NCI-H446 treated with DMSO at 0.1 percent for 48 hours (cell line): ENCODE results near the gene PTPRM.

Experiments used
- DNase-seq: peaks from one replicate; lab custom pipeline; 2025; lab: John Stamatoyannopoulos, UW

PTPRM gene

DNA sequence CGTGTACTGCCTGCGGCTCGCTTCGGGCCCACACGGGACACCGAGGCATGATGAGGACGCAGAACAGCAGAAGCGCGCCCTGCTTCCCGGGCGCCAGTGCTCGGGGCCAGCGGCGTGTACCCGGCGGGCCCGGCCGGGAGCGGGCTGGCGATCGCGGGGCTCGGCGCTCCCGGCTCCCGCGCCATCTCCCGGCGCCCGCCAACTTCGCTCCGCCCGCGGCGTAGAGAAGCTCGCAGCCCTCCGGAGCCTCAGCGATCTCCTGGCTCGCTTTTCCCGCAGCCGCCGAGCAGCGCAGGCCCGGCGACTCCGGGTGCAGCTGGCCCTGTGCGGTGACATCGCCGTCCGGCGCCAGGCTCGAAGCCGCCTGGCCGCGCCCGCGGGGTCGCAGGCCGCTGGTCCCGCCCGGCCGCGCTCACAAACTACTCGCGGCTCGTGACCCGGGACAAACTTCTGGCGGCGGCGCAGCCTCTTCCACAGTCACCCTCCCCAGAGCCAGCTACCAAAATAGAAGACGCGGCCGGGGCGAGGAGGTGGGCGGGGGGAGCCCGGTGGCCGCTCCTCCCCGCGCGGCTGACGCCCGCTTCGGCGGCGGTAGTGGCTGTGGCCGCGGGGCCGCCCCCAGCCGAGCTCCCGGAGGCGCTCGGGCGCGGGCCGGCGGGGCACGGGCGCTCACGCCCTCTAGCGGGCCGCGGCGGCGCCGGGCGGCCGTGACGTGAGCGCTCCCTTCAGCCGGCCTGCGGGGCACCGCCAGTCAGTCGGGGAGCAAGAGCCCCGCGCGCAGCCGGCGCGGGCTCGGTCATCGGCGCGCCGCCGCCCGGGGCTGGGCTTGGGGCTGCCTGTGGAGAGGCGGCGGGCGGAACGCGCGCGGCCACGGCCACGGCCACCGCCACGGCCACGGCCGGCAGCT is at the start of gene PTPRM:
Gene PTPRM, plus strand, starts transcription at position 750 of the 907 bp plus-strand sequence. CDS start 503 bp downstream, outside the sequence.
- no peak for DNase-seq

DNA sequence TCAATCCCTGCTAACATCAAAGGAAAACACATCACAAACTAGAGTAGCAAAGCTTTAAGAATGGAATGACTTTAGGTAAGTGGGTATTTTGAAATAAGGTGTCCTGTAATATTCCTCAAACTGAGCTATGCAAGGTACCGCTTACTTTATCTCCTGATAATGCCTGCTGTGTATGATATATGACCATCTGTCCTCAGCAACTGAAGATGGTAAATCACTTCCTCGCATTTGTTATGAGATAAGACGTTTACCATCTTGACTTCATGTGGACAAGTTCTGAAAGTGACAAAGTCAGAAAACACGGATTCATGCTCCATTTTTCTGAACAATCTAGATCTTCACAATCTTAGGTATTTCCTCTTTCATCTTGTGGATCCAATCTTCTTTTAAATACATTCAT is 49.3 kb upstream of the PTPRM start:
- no peak for DNase-seq

DNA sequence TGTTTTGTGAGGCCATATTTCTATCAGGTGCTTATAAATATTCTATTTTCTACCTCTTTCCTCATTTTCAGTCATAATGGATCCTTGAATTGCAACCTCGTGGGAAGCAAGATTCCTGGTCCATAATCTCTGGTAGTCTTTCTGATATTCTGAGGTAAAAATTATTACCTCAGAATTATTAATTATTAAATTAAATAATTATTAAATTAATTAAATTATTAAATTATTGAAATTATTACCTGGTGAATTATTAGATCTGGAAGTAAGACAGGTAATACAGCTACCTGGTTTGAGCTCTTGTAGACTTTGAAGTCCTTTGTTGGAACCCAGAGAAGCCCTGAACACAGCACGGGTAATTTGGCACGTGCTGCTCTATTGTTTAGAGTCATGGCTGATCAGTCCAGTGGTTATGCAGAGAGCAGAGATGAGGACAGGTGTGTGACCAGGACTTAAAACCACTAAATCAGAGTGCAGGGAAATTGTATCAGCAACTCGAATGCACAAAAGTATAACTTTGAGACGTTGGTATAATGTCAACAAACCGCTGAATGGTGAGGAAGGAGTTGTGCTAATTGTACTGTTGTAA is 46.8 kb upstream of the PTPRM start:
- no peak for DNase-seq

DNA sequence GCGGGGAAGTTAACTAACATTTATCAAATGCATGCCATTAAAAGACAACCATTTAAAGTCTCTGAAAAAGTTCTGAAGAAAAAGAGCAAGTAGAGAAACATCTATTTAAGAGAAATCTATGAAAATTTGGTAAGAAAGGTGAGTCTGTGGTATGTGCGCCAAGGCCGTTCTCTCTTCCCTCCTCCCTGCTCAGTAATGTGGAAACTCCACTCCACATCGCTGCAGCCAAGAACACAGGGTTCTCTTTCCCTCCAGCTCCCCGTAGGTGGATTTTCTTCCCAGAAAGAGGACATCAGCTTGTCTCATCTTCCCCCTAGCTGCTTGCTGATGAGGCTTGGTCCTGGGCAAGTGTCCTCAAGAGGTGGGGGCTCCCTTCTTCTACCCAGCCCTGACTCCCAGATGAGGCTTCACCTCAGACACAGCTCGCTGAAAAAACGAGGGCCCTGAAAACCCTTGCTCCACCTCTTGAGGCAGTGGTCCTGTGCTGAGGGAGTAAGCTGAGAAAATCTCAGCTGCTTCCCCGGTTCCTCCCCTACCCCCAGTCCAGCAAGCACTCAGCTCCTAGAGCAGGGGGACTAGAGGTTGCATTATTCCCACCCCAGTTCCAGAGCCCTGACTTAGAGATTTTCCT is 45.8 kb upstream of the PTPRM start:
- peak; percentile 49 for DNase-seq

DNA sequence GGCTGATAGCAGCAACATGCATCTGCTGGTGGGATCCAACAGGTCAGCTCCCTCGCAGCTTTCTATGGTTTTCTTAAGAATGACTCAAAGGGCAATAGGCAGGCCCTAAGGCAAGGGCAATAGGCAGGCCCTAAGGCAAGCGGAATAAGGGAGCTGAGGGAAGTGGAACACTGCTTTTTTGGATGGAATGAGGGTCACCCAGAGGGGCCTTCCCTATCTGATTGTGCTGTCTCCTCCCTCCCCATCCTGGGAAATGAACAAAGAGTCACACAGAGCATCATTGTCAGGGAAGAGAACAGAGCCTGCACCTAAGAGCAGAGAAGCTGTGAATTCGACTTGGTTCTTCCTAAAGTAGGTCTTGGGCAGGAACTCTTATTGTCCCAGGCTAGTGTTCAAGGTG is 43.3 kb upstream of the PTPRM start:
- no peak for DNase-seq

DNA sequence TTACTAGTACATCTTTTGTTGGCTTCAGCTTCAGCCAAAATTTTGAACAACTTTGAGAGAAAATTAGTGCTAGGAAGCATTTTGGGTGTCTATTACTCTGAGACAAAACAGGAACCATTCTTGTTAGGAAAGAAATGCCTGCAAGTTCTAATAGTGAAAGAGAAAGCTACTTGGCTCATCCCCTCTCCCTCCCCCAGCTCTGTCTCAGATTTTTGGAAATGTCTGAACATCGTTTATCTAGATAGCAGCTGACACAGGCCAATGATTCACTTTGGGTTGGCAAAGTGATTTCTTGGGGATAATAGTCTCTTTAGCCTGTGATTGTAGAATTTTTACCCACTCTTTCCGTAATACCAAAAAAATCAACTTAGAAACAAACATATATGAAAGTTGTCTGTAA is 42.3 kb upstream of the PTPRM start:
- DNase-seq: no peak

DNA sequence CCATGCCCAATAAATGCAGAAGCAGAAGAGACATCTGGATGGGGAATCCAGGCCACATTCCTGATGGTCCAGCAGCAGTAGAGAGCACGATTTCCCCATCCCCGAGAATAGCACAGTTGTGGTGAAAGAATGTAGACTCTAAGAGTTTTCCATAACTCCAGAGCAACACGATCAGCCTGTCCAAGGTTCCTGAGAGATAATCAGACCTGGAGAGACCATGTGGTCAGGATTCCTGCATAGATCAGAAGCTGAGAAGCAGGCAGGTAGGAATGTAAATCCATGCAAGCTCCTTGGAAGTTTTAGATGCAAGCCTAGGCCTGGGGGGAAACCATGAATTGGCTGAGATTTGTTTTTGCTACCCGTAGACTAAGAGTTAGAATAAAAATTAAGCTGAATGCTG is 34.2 kb upstream of the PTPRM start:
- no peak for DNase-seq

DNA sequence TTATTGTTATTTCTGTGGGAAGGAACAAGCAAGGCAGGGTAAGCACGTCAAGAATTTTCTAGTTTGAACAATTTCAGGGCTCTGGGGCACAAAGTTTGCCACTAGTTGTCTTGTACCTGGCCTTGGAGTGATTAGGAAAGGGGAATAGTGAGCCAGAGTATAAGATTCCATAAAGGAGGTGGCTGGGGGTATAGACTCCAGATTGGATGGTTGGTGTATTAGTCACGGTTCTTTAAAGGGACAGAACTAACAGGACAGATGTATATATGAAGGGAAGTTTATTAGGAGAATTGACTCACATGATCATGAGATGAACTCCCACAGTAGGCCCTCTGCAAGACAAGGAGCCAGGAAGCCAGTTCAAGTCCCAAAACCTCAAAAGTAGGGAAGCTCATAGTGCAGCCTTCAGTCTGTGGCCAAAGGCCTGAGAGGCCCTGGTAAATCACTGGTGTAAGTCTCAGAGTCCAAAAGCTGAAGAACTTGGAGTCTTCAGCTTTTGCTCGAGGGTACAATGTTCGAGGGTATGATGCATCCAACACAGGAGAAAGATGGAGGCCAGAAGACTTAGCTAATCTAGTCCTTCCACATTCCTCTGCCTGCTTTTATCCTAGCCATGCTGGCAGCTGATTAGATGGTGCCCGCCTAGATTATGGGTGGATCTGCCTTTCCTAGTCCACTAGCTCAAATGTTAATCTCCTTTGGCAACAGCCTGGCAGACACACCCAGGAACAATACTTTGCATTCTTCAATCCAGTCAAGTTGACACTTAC is 31.5 kb upstream of the PTPRM start:
- no peak for DNase-seq

DNA sequence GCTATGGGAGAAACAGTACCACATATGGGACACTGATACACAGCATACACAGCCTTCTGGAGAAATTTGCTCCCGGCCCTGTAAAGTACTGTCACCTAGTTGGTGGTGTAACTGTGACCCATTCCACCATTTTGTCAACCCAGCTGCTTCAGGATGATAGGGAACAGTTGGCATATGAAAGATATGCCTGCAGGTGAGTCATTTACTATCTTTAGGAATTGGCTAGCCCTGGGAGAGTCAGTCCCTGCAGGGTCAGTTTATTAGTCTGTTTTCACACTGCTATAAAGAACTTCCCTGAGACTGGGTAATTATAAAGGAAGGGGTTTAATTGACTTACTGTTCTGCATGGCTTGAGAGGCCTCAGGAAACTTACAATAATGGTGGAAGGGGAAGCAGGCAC is 30.0 kb upstream of the PTPRM start:
- DNase-seq: no peak

DNA sequence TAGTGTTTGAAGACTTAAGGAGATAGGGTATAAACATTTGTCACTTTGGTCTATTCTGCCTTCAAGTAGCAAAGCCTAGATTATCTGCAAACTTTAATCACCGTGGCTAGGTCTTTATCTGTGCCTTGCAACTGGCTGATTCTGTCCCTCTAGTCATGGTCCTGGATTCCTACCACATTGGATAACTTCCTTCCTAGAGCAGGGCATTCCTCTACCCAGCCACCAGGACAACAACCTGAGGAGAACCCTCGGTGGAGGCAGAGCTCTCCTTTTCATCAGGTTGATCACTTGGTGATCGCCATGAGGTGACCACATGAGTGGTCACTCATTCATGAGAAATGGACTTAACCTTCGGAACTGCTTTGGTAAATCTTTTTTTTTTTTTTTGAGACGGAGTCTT is 25.3 kb upstream of the PTPRM start:
- no peak for DNase-seq

DNA sequence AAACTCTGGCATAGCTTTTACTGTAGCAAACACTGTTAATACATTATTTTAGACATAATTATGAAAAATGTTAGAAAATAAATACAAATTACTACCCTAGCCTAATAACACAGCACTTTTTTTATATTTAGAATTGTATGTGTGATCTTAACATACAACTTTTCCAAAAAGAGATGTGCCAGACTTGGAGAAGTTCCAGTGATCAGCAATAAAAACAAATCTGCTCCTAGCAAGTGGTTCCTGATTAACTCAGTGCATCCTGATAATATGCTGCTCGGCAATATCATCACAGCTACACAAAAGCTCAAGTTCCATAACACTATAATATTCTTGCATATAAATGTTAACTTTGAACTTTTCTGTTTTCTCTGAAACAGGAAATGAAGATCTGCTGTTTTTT is 22.4 kb upstream of the PTPRM start:
- no peak for DNase-seq

DNA sequence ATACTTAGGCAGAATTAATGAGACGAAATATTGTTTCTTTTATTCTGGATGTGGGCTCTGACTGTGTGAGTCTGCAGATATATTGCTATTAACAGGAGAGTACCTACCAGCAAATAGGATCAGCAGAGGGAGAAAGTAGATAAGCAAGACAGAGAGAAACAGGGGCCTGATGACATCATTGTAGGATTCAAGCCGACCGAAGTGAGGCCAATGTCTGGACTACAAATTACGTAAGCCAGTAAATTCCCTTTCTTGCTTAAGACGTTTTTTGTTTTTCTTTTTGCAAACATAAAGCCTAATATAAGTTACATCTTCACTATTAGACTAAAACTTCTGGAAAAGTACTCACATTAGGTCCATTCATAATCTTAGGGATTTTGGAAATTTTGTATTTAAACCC is 21.4 kb upstream of the PTPRM start:
- no peak for DNase-seq

DNA sequence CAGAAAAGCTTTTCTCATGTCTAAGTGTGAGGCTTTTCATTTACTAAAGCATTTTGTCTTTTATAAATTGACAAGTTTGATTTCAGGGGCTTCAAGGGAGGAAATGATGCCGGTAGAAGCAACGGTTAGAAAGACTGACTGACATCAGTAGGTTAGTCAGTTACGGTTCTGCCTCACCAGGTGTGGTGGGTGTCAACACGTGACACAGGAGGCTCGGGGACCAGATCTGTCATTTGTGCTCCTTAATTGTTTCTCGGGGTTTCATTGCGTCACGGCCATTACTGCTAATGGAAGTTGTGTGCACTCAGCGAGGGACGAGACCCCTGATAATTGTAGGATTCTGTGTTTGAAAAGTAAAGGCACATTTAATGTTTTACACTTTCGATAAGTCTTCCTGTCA is 18.9 kb upstream of the PTPRM start:
- DNase-seq: no peak

DNA sequence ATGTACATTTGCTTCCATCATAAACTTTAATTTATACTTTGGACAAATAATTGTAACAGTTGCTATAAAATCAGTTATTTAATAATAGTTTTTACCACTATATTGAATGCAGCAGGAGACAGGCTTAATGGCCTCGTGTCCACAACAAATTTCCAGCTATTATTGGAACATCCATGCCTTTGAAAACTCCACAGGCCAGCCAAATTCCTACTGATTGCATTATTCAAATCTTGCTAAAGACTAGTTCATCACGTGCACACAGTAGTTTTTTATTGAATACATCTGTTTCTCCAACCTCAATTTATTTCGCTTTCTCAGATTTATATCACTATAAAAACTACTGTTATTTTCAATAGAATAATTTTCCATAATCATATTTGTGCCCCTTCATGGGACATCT is 18.4 kb upstream of the PTPRM start:
- no peak for DNase-seq

DNA sequence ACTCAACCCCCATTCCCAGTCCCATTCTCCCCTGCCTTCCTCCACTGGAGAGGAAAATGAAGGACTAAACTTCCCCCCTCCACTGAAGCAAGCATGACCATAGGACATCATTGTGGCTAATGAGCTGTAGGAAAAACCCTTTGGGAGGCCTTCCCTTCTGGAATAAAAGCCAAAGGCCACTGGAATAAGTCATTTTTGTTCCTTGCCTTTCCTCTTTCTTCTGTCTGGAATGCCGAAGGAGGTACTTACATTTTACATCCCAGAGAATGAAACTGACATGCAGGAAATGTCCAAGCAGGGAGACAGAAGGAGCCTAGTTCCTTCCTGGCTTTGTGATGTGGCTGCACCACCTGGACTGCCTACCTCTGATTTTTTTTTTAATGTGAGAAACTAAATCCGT is 9.1 kb upstream of the PTPRM start:
- no peak for DNase-seq

DNA sequence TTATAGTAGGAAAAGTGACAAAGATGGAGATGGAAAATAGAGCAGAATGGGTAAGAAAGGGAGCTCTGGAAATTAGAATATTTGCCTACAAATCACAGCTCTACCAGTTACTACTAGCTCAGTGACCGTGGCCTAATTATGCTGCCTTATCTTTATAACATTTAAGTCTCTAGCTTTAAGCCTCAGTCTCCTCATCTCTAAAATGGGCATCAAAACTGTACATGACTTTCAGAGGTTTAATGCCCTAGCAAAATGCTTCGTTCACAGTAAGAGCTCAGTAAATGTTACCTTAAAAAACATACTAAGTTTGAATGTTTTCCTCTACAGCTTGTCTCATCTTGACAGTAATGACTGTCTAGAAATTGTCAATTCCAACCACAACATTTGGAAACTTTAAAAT is 8.3 kb upstream of the PTPRM start:
- no peak for DNase-seq

DNA sequence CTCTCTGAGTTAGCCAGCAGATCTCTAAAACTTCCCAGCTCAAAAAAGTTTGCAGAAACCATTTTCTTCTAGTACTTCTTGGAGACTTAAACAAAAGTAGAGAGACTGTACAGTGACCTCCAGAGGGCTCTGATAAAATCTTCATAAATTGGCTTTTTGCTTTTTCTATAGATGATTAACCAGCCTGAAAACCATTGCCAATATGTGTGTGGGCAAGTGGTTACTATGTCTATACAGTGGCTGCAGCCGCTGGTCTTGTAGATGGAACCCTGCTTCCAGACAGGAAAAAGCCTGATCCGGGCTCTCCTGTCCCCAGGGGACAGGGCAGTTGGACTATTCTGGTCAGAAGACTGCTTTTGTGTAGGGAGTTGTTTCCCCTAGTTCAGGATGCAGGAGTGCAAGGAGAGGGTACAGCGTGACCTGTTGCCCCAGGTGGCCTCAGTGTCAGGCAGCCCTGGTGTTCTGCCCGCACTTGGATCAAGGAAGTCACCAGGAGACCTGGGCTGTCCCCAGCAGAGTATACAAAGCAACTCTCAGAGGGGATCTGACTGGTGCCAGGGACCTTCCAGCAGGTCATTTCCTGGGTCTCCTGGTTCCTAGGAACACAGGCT is 7.3 kb upstream of the PTPRM start:
- no peak for DNase-seq

DNA sequence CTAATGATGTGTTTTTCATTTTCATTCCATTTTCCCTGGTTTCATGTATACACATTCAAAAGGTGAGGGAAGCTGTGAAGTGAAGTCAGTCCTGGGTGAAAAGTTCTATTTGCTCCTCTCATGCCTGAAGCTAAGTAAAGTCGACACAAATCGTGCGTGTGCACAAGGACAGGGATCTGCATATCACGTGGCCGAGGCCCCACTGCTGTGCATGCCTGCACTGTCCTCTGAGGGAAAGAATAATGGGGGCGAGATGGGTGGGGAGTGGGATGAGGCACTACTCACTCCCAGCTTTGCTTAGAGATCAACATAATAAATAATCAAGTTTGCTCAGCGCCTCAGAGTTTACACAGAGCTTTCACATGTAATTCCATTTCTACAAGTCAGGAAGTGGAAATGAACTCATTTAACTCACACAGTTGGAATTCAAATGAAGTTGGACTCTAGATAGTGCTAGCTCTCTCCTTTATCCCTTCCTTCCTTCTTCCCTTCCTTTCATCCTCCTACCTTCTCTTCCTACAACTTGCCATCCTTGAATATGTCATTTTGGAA is 5.1 kb upstream of the PTPRM start:
- no peak for DNase-seq

DNA sequence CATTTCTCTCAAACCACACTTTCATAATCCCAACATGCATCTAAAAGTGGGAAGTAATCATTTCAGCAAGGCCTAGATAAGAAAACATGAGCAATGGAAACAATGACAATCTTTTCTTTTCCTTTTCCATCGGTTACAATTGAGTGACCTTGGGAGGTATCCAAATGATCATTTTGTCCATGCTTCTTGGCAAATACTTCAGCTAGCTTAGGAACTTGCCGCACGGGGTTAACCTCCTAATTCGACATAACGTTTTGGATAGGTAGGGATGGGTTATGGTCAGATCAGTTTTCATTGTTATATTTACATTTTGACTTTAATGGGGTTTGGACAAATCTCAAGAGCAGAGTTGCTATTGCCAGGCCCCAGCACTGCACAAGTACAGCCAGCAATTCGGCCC is 4.6 kb upstream of the PTPRM start:
- DNase-seq: no peak

DNA sequence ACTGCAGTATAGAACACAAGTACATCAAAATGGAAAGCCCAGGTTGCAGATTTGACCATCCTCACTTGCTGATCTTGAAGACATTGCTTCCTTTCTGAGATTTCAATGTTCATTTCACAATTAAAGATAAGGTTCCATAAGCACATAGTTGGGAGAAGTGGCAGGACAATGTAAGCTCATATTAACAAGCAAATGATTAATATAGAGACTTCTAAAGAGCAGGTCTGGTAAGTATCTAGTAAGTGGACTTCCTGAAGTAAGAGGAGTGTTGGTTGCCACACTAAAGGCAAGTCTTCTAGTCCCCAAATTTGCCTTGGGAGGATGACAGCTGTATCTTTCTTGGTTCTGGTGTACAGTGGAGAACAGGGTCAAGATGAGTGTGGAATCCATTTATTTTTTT is 1.4 kb upstream of the PTPRM start:
- DNase-seq: no peak

DNA sequence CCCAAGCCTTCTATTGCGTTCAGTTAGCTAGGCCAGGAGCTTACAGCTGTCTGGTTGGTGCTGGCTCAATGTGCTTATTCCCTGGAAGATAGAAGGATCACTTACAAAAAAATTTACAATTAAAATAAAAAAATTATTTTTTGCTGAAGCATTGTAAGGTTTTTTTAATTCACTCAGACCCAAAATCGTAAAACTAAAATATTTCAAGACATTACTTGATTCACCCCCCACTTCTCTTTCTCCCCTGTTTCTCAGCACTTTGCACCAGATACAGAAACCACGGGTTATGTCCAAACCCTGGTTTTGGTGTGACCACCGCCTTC is 911 bp upstream of the PTPRM start:
- no peak for DNase-seq
